ENCODE measurements around the gene B3GAT3.

DNA sequence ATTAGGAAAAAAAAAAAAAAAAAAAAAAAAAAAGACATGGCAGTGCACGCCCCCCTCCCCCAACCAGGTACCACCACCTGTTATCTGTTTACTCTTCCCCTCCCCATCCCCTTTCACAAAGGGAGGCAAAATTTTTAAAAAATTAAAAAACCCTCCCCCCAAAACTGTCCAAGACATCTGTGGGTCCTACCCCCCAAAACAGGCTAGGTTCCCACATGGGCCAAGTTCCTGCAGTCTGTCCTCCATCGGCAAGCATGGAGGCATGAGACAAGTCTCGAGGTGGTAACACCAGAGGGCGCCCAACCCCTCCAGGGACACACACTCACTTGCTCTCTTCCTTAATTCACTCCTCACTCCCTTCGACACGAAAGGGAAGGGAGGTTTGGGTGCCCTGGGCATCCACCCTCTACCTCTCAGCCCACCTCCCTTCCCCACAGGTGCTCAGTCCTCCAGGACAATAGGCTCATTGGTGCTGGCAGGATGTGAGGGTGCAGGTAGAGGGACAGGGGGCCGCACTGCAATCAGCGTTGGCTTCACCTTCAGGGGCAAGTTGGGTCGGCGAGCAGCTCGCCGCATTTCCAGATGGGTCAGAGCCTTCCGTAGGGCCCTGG is 28.2 kb downstream of the B3GAT3 start:
- TF ChIP-seq TEAD4 (IDR thresholded peaks at IDR 0.05) (no peak), EGR1 (IDR thresholded peaks at IDR 0.05) (no peak), EP300 (IDR thresholded peaks at IDR 0.05; ENCODE audit: borderline replicate concordance) (no peak), MAX (IDR thresholded peaks at IDR 0.05) (peak; percentile 38; the same call in 1 of the 2 replicates)
